Right hindlimb (tissue), 1 donor: ENCODE measurements around the gene ZNF92.
"Not testable (repeated sequence)": the region's sequence is repeated elsewhere in the genome, so short reads cannot be mapped to it uniquely, and the experiment has no call there.

Experiments
- DNase-seq: peaks from one replicate; pipeline ENCODE4 v3.0.0-alpha.2; 2018

The ZNF92 gene

GRCh38 chr7:65373608-65374351 lies at the start of gene ZNF92:
ZNF92 (plus strand) TSS chr7:65373855; CDS start chr7:65373998, 143 bp downstream.
- peak; percentile 97 for DNase-seq

- DNase-seq, result no peak
These were observed 47.7 kb upstream of the ZNF92 start for GRCh38 chr7:65325793-65326432.

GRCh38 chr7:65338346-65338745 lies 35.3 kb upstream of the ZNF92 start:
- DNase-seq, result no peak

- no peak for DNase-seq
These were observed 34.4 kb upstream of the ZNF92 start for GRCh38 chr7:65339257-65339656.

GRCh38 chr7:65342723-65343629 lies 30.7 kb upstream of the ZNF92 start:
- DNase-seq, result no peak

- not testable (repeated sequence) for DNase-seq
These were observed 29.1 kb upstream of the ZNF92 start for GRCh38 chr7:65344541-65344940.

- DNase-seq, result no peak
These were observed 19.4 kb upstream of the ZNF92 start for GRCh38 chr7:65354263-65354662.

- no peak for DNase-seq
These were observed 3.8 kb upstream of the ZNF92 start for GRCh38 chr7:65369843-65370242.

GRCh38 chr7:65371468-65371867 lies 2.2 kb upstream of the ZNF92 start:
- DNase-seq, result peak; percentile 43

GRCh38 chr7:65379318-65379717 lies 5.7 kb downstream of the ZNF92 start:
- no peak for DNase-seq

- no peak for DNase-seq
These were observed 8.1 kb downstream of the ZNF92 start for GRCh38 chr7:65381742-65382141.

GRCh38 chr7:65382452-65382851 lies 8.8 kb downstream of the ZNF92 start:
- no peak for DNase-seq

- DNase-seq, result no peak
These were observed 14.2 kb downstream of the ZNF92 start for GRCh38 chr7:65387891-65388290.

- DNase-seq, result no peak
These were observed 16.9 kb downstream of the ZNF92 start for GRCh38 chr7:65390588-65390987.

GRCh38 chr7:65397730-65398142 lies 24.1 kb downstream of the ZNF92 start:
- no peak for DNase-seq

- not testable (repeated sequence) for DNase-seq
These were observed 25.0 kb downstream of the ZNF92 start for GRCh38 chr7:65398671-65399070.

GRCh38 chr7:65399101-65399500 lies 25.4 kb downstream of the ZNF92 start:
- not testable (repeated sequence) for DNase-seq

GRCh38 chr7:65404020-65404419 lies 30.4 kb downstream of the ZNF92 start:
- DNase-seq, result no peak

GRCh38 chr7:65406706-65407105 lies 33.1 kb downstream of the ZNF92 start:
- DNase-seq, result not testable (repeated sequence)

GRCh38 chr7:65409363-65409762 lies 35.7 kb downstream of the ZNF92 start:
- no peak for DNase-seq

GRCh38 chr7:65411249-65411648 lies 37.6 kb downstream of the ZNF92 start:
- DNase-seq, result no peak

- no peak for DNase-seq
These were observed 49.0 kb downstream of the ZNF92 start for GRCh38 chr7:65422670-65423069.

GRCh38 chr7:65423286-65423685 lies 49.6 kb downstream of the ZNF92 start:
- DNase-seq, result not testable (repeated sequence)
